GM18868 (cell line): Measurements from ENCODE around the gene UBASH3A.

ENCODE experiments used
- ATAC-seq: cut with Tn5 transposase; IDR thresholded peaks from one replicate; pipeline ENCODE4 v1.9.1; 2021; ENCODE audit warnings: mild to moderate bottlenecking, moderate library complexity; ENCODE audit not compliant: unreplicated experiment

UBASH3A gene

GRCh38 chr21:42403611-42404231 lies at the start of gene UBASH3A:
Gene UBASH3A (plus strand): TSS chr21:42403902. CDS start chr21:42403946, 44 bp downstream.
- ATAC-seq, result no peak

- no peak for ATAC-seq
Observed at GRCh38 chr21:42356046-42356445, 47.7 kb upstream of the UBASH3A start.

- ATAC-seq, result no peak
Observed at GRCh38 chr21:42356650-42357049, 47.1 kb upstream of the UBASH3A start.

- no peak for ATAC-seq
Observed at GRCh38 chr21:42357307-42357706, 46.4 kb upstream of the UBASH3A start.

GRCh38 chr21:42358261-42358660 lies 45.4 kb upstream of the UBASH3A start:
- no peak for ATAC-seq

GRCh38 chr21:42358937-42359336 lies 44.8 kb upstream of the UBASH3A start:
- ATAC-seq, result no peak

- no peak for ATAC-seq
Observed at GRCh38 chr21:42360317-42360716, 43.4 kb upstream of the UBASH3A start.

GRCh38 chr21:42361286-42361685 lies 42.4 kb upstream of the UBASH3A start:
- no peak for ATAC-seq

- ATAC-seq, result no peak
Observed at GRCh38 chr21:42362198-42362597, 41.5 kb upstream of the UBASH3A start.

- ATAC-seq, result no peak
Observed at GRCh38 chr21:42362700-42363099, 41.0 kb upstream of the UBASH3A start.

GRCh38 chr21:42363312-42363711 lies 40.4 kb upstream of the UBASH3A start:
- no peak for ATAC-seq

- ATAC-seq, result no peak
Observed at GRCh38 chr21:42364304-42364865, 39.3 kb upstream of the UBASH3A start.

GRCh38 chr21:42365770-42366169 lies 37.9 kb upstream of the UBASH3A start:
- no peak for ATAC-seq

GRCh38 chr21:42366292-42367010 lies 37.3 kb upstream of the UBASH3A start, which contains the start of gene TFF1:
Gene TFF1 (minus strand): TSS chr21:42366535. CDS start chr21:42366495, 40 bp downstream.
- ATAC-seq, result no peak

GRCh38 chr21:42367367-42368165 lies 36.1 kb upstream of the UBASH3A start:
- ATAC-seq, result no peak

- ATAC-seq, result no peak
Observed at GRCh38 chr21:42369821-42370220, 33.9 kb upstream of the UBASH3A start.

- ATAC-seq, result no peak
Observed at GRCh38 chr21:42370894-42371654, 32.6 kb upstream of the UBASH3A start.

GRCh38 chr21:42373196-42373907 lies 30.4 kb upstream of the UBASH3A start:
- ATAC-seq, result no peak

GRCh38 chr21:42373908-42374455 lies 29.7 kb upstream of the UBASH3A start:
- ATAC-seq, result no peak

- no peak for ATAC-seq
Observed at GRCh38 chr21:42374457-42374856, 29.2 kb upstream of the UBASH3A start.
